K562 (cell line): ENCODE results near the gene PIF1. TPM values are rescaled to one million over a fixed set of nuclear protein-coding genes. Genes with fewer than 3 reads are reported as not detected.

Source experiments
- ATF1 ChIP-seq, 2 experiments: fragments of 450-650 bp in 1 of 2; IDR thresholded peaks; 2 replicates each; pipeline ENCODE4 v1.6.1; 2016; ENCODE audit warnings: missing compliant biosample characterization in 1 of 2, missing genetic modification characterization in 1 of 2
- CHD1 ChIP-seq: fragments of 200-600 bp; sonication (generic); IDR thresholded peaks from one replicate; pipeline ENCODE4 v1.6.1; 2012; ENCODE audit warnings: mild to moderate bottlenecking, moderate library complexity, low read length, inconsistent platforms
- DPF2 ChIP-seq: fragments of 450-650 bp; IDR thresholded peaks from 2 replicates; pipeline ENCODE4 v1.6.1; 2016
- NR2C1 ChIP-seq, 2 experiments: fragments of 450-650 bp; IDR thresholded peaks; 2 replicates each; pipeline ENCODE4 v1.6.1; 2017; ENCODE audit warnings: mild to moderate bottlenecking in 2 of 2, antibody characterized with exemption in 1 of 2, inconsistent platforms in 1 of 2, missing compliant biosample characterization in 1 of 2, missing genetic modification characterization in 1 of 2
- PCBP2 ChIP-seq: fragments of 200-400 bp; formaldehyde crosslinking; IDR thresholded peaks from 2 replicates; pipeline ENCODE4 v1.6.1; 2018; ENCODE audit warnings: low read length, low read depth, mild to moderate bottlenecking, moderate library complexity; ENCODE audit not compliant: poor library complexity, severe bottlenecking
- PHB2 ChIP-seq: fragments of 450-650 bp; IDR thresholded peaks from 2 replicates; pipeline ENCODE4 v1.6.1; 2017; ENCODE audit warnings: low read depth
- SIX5 ChIP-seq, 2 experiments: IDR thresholded peaks; 2 replicates each; pipeline ENCODE4 v1.6.1; 2011; ENCODE audit warnings: low read length in 2 of 2, borderline replicate concordance in 1 of 2, low read depth in 1 of 2, mild to moderate bottlenecking in 1 of 2, moderate library complexity in 1 of 2; ENCODE audit not compliant: insufficient read depth in 1 of 2
- SMARCA4 ChIP-seq: fragments of 450-650 bp; IDR thresholded peaks from 2 replicates; pipeline ENCODE4 v1.6.1; 2016
- SMARCB1 ChIP-seq: IDR thresholded peaks from 2 replicates; pipeline ENCODE4 v1.6.1; 2011; ENCODE audit warnings: improper control_type of control experiment, low read depth; ENCODE audit not compliant: insufficient read length
- TSC22D4 ChIP-seq: fragments of 450-650 bp; IDR thresholded peaks from 2 replicates; pipeline ENCODE4 v1.6.1; 2016; ENCODE audit warnings: missing genetic modification characterization, missing biosample characterization, control low read depth
- ZBTB8A ChIP-seq: fragments of 450-650 bp; IDR thresholded peaks from 2 replicates; pipeline ENCODE4 v1.6.1; 2018; ENCODE audit warnings: mild to moderate bottlenecking, moderate library complexity; ENCODE audit not compliant: partially characterized antibody
- polyA plus RNA-seq, 8 experiments: library from polyadenylated mRNA; depleted of rRNA in 4 of 8; stranded (reverse) in 5 of 8; unstranded in 3 of 8; fragments of >200 nt; fragmentation: Nextera tagmentation in 2 of 8; fragmentation: Illumina TruSeq in 1 of 8; extraction: Ambion mirVana in 2 of 8; extraction: Trizol in 1 of 8; gene quantifications; 2 replicates each; pipeline versions ENCODE4 v1.2.1 to v1.2.3, GENCODE V29; 2011 to 2014; ENCODE audit warnings: inconsistent platforms in 1 of 8, missing spikeins in 1 of 8
- total RNA-seq, 7 experiments: library from RNA; depleted of rRNA in 6 of 7; stranded (reverse); fragments of >200 nt in 6 of 7; fragmentation: Illumina TruSeq in 2 of 7; extraction: Trizol in 2 of 7; gene quantifications; 2 replicates each; pipeline versions ENCODE4 v1.2.1 to v1.2.3, GENCODE V29; 2011 to 2021; ENCODE audit warnings: low replicate concordance in 1 of 7
- TF ChIP-seq, protein P1 (sequence below): fragments of 250-450 bp; sonication (Bioruptor Pico); IDR thresholded peaks from 2 replicates; pipeline ENCODE4 v1.5.0; 2022; ENCODE audit warnings: mild to moderate bottlenecking
- TF ChIP-seq, protein P2 (sequence below): fragments of 450-650 bp; IDR thresholded peaks from 2 replicates; pipeline ENCODE4 v1.6.1; 2016; ENCODE audit warnings: borderline replicate concordance
- TF ChIP-seq, protein P3 (sequence below): fragments of 250-450 bp; sonication (Bioruptor Pico); IDR thresholded peaks from 2 replicates; pipeline ENCODE4 v1.8.0; 2021; ENCODE audit warnings: mild to moderate bottlenecking, moderate library complexity
- TF ChIP-seq, protein P4 (sequence below): fragments of 250-450 bp; sonication (Bioruptor Pico); IDR thresholded peaks from 2 replicates; pipeline ENCODE4 v1.8.0; 2021; ENCODE audit warnings: borderline replicate concordance, mild to moderate bottlenecking, moderate library complexity; ENCODE audit not compliant: poor library complexity, severe bottlenecking

The PIF1 gene
- total and polyA plus RNA-seq, 9 of the 15 experiments (the other 6 are each of a cell fraction or from before 2014, with no cell fraction given), result 1.1 to 37.9 (median 11.5) TPM

DNA sequence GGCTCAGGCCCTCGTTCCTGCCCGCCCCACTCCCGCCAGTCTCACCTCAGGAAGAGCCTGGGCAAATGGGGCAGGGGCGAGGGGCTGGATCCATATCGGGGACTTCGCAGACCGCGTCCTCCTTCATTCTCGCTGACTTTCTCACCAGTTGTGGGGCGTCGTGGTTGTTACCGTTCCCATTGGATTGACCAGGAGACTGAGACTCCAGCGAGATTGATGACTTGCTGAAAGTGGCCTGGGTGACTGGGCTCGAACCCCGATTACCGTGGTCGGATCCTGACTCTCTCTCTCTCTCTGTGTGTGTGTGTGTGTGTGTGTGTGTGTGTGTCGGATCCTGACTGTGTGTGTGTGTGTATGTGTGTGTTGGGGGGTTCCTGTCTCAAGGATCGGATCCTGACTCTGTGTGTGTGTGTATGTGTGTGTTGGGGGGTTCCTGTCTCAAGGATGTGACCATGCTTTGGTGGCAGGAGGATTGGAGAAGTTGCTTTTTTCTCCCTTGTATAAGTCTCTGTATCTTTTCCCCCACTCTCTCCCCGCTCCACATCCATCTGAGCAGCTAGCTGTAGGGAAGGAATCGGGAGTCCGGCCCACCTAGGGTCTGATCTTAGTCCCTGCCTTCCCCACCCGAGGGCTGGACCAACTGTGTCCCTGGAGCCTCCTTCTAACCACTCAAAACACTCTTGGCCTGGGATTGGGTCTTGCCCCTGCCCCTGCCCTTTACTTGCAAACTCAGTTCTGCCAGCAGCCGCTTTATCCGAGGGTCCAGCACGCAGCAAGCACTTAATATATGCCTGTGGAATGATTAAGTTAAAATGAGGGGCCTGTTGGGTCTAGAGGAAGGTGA lies 16.9 kb upstream of the PIF1 start (continued):
- TF ChIP-seq SIX5 (IDR thresholded peaks at IDR 0.05; ENCODE audit: borderline replicate concordance in 1 of 2, insufficient read depth in 1 of 2, low read depth in 1 of 2, low read length in 2 of 2) (no peak), CHD1 (no peak), PCBP2 (no peak), ATF1 (CRISPR knock-in tag; IDR thresholded peaks at IDR 0.05) (no peak), ATF1 (tag; IDR thresholded peaks at IDR 0.05) (peak; percentile 30; the same call in 1 of the 2 replicates), DPF2 (peak; percentile 62), PHB2 (no peak), NR2C1 (IDR thresholded peaks at IDR 0.05) (no peak), NR2C1 (tag; IDR thresholded peaks at IDR 0.05) (no peak), SMARCA4 (peak; percentile 61), ZBTB8A (no peak), SMARCB1 (no peak), TSC22D4 (tag) (no peak)
- TF ChIP-seq, protein P1, sequence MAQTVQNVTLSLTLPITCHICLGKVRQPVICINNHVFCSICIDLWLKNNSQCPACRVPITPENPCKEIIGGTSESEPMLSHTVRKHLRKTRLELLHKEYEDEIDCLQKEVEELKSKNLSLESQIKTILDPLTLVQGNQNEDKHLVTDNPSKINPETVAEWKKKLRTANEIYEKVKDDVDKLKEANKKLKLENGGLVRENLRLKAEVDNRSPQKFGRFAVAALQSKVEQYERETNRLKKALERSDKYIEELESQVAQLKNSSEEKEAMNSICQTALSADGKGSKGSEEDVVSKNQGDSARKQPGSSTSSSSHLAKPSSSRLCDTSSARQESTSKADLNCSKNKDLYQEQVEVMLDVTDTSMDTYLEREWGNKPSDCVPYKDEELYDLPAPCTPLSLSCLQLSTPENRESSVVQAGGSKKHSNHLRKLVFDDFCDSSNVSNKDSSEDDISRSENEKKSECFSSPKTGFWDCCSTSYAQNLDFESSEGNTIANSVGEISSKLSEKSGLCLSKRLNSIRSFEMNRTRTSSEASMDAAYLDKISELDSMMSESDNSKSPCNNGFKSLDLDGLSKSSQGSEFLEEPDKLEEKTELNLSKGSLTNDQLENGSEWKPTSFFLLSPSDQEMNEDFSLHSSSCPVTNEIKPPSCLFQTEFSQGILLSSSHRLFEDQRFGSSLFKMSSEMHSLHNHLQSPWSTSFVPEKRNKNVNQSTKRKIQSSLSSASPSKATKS (CRISPR knock-in tag), result no peak
- TF ChIP-seq, protein P2, sequence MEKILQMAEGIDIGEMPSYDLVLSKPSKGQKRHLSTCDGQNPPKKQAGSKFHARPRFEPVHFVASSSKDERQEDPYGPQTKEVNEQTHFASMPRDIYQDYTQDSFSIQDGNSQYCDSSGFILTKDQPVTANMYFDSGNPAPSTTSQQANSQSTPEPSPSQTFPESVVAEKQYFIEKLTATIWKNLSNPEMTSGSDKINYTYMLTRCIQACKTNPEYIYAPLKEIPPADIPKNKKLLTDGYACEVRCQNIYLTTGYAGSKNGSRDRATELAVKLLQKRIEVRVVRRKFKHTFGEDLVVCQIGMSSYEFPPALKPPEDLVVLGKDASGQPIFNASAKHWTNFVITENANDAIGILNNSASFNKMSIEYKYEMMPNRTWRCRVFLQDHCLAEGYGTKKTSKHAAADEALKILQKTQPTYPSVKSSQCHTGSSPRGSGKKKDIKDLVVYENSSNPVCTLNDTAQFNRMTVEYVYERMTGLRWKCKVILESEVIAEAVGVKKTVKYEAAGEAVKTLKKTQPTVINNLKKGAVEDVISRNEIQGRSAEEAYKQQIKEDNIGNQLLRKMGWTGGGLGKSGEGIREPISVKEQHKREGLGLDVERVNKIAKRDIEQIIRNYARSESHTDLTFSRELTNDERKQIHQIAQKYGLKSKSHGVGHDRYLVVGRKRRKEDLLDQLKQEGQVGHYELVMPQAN, result 0 out of 2 replicates have a peak, but pooled peaks have one; percentile 55
- TF ChIP-seq, protein P3, sequence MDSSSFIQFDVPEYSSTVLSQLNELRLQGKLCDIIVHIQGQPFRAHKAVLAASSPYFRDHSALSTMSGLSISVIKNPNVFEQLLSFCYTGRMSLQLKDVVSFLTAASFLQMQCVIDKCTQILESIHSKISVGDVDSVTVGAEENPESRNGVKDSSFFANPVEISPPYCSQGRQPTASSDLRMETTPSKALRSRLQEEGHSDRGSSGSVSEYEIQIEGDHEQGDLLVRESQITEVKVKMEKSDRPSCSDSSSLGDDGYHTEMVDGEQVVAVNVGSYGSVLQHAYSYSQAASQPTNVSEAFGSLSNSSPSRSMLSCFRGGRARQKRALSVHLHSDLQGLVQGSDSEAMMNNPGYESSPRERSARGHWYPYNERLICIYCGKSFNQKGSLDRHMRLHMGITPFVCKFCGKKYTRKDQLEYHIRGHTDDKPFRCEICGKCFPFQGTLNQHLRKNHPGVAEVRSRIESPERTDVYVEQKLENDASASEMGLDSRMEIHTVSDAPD, result no peak
- TF ChIP-seq, protein P4, sequence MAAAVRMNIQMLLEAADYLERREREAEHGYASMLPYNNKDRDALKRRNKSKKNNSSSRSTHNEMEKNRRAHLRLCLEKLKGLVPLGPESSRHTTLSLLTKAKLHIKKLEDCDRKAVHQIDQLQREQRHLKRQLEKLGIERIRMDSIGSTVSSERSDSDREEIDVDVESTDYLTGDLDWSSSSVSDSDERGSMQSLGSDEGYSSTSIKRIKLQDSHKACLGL (CRISPR knock-in tag), result no peak
